HG03175 (cell line): ENCODE data around the gene ZNF100.
"Not testable (repeated sequence)": the region's sequence is repeated elsewhere in the genome, so short reads cannot be mapped to it uniquely, and the experiment has no call there.

Experiments used
- ATAC-seq: cut with Tn5 transposase; IDR thresholded peaks from one replicate; pipeline ENCODE4 v1.9.1; 2021; ENCODE audit warnings: mild to moderate bottlenecking, moderate library complexity; ENCODE audit not compliant: unreplicated experiment

Gene ZNF100

DNA sequence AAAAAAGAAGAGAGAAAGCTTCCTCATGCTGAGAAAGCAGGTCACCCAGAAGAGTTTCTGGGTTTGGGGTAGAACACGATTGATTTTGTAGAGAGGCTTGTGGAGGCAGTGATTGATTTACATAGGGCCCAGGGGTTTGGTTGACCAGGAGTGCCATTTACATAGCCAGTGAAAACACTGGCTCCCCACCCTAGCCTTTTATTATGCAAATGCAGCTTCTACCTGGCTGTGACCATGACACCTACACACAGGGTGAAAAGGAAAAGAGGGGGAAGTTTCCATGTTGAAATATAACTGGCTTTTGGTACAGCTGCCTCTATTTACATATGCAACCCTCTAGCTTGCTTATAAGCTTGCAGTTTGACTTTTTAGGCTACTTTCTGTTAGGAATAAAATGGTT is 62.0 kb downstream of the ZNF100 start:
- no peak for ATAC-seq

DNA sequence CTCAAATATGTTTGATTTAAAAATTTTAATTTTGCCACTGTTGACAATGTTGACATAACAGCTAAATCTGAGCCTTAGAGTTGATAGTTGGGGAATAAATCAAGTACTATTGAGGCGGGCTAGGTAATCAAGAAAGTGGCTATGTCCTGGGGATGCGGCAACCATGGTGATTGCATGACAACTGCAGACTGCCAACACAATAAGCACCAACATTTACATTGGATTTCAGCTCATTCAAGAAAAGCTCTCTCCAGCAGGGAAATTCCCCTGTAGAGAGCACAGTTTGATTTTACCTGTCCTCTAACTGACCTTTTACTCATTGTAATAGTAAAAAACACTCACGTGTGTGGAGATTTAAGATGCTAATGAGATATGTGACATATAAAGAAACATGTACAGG is 63.1 kb downstream of the ZNF100 start:
- no peak for ATAC-seq

DNA sequence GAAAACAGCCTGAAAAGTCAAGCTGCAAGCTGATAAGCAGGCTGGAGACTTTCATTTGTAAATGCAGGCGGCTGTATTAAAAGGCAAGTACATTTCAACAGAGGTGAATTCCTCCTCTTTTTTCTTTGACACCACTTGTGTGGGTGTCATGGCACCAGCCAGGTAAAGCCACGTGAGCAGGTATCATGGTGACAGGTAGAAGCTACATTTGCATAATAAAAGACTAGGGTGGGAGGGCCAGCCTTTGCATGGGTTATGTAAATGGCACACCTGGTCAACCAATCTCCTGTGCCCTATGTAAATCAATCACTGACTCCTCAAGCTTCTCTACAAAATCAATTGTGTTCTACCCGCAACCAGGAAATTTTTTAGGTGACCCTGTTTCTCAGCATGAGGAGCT is 68.2 kb downstream of the ZNF100 start:
- ATAC-seq = no peak

DNA sequence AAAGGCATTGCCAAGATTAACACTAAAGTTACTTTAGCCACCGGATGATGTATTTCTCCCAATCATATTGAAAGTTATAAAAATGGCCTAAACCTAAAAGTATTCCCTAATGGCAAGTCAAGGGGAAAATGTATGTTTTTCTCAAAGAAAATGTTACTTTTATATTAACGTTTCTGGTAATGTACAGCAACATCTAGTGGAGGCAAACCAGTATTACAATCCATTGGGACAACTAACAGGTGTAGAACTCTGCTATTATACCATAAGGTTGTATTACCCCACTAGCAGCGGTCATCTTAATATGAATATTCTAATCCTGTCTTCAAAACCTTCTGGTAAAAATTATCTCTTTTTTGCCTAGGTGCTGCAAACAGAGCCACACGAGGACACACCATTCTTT is 69.2 kb downstream of the ZNF100 start:
- ATAC-seq = no peak

DNA sequence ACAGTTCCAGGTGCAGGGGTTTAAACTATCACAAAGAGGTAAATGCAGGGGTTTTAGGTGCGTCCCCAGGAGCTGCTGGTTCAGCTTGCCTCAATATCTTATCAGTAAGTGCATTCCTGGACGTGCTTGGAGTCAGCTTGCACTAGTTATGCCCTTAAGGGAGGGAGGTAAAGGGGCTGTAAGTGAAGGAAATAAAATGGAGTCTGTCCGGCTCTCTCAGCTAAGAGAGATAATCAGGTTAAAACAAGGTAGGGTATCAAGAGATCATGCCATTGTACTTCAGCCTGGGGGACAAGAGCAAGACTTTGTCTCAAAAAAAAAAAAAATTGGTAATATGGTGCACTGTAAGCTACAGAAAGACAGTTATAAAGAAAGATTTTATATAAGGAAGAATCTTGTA is 69.7 kb downstream of the ZNF100 start:
- no peak for ATAC-seq

DNA sequence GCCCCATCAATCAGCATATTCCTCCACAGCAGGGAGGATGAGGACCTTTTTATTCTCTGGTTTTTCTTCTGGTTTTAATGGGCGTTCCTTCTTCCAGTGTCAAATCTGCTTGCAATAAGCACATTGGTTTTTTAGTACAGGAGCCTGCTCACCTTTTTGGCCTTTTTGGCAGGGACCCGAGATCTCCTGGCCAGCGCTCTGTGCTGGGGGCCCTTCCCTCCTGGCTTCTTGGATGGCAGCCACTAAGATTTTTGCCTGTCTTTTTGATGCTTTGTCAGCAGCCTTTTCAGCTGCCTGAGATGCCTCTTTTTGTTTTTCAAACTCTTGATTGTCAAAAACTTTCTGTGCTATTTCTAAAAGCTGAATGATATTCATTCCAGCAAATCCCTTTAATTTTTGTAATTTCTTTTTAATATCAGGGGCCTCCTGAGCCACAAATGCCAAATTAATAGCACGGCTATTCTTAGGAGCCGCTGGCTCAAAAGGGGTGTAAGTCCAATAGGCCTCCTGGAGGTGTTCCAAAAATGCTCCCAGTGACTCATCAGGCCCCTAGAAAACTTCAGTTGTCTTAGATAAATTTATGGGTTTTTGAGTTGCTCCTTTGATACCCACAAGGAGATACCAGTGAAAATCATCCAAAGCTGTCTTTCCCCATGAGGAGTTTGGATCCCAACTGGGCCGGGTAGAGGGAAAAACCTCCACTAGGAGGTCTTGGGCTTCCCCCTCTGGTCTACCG is 73.0 kb downstream of the ZNF100 start:
- no peak for ATAC-seq

DNA sequence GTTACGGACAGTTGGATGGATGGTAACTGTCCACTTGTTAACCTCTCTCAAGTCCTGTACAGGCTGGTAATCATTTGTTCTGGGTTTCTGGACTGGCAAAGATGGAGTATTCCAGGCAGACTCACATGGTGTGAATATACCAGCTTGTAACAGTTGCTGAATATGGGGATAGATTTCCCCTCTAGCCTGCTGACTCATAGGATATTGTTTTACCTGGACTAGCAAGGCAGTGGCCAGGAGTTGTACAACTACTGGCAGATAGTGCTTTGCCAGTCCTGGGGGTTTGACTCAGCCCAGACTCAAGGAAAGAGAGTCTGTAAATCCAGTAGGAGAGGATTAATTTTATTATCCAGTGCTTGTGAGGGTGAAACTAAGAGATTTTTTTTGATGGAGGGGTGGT is 74.0 kb downstream of the ZNF100 start:
- no peak for ATAC-seq

DNA sequence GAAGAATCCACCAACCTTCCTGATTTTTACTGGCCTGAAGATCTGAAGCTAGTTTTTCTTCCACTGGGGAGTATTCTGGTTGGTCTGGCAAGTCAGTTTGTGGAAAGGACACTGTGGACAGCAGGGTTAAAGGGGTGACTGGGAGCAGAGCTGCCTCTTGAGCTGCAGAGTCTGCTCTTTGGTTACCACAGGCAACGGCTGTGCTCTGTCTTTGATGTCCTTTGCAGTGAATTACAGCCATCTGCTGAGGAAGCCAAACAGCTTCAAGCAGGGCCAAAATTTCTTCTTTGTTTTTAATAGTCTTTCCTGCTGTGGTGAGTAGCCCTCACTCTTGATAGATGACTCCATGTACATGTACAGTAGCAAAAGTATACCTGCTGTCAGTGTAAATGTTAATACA is 75.7 kb downstream of the ZNF100 start:
- no peak for ATAC-seq

DNA sequence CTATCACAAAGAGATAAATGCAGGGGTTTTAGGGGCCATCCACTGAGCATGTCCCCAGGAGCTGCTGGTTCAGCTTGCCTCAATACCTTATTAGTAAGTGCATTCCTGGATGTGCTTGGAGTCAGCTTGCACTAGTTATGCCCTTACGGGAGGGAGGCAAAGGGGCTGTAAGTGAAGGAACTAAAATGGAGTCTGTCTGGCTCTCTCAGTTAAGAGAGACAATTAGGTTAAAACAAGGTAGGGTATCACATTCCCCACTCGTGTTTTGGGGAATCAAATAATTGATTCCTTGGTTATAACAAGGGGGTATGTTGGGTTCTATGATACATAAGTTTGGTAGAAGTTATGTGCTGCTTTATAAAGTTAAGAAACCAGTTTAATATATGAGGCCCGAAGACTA is 78.9 kb downstream of the ZNF100 start:
- ATAC-seq = no peak

DNA sequence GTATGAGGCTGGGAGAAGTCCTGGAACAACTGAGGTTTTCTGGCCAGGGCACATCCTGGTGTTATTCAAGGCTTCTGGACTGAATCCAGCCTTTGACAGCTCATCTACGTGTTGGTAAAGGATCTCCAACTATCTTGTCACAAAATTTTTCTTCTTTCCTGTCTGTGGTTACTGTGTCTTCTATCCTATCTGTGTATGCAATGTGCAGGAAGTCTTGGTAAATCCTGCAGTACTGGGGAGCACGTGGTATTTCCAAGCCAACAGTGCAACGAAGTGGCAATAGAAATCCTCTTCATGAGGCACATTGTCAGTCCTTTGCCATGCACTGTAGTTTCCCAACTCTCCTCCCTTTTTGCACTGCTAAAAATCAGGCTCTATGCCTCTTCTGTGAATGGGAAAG is 86.7 kb downstream of the ZNF100 start:
- no peak for ATAC-seq

DNA sequence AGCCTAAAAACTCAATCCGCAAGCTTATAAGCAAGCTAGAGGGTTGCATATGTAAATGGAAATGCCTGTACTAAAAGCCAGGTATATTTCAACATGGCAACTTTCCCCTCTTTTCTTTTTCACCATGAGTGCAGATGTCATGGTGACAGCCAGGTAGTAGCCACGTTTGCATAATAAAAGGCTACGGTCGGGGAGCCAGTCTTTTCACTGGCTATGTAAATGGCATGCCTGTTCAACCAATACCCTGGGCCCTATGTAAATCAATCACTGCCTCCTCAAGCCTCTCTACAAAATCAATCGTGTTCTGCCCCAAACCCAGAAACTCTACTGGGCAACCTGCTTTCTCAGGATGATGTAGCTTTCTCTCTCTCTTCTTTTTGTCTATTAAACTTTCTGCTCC is 87.4 kb downstream of the ZNF100 start:
- ATAC-seq = no peak

DNA sequence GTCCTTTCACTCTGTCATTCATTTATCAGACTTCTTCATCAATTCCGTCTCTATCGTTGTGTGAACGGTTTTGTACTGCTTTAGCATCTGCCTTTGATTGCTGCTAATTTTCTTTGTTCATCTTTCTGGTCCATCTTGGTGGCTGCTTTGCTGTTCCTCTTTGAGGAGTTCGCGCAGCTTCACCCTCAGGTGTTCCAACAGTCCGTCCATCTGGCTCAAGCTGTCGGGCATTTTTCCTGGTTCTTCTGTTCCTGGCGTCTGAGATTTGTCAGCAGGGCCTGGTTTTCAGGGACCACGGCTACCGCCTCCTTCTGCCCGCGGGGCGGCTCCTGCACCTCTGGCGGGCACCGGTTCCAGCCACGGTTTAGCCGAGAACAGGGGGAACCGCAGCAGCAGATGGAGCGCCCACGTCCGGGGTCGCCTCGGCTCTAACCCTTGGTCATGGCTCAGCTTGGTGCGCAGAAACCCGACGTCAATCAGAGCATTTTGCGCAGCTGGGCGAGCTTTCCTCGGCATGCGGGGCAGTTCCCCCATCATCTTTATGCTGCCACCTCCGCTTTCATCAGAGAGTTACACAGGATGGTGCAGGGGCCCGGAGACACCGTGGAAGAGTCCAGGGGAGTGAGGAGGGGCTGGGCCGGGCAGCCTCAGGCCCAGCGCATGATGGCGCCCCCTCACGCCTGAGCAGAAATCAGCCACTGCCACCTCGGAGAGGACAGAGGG is 89.5 kb downstream of the ZNF100 start:
- no peak for ATAC-seq

DNA sequence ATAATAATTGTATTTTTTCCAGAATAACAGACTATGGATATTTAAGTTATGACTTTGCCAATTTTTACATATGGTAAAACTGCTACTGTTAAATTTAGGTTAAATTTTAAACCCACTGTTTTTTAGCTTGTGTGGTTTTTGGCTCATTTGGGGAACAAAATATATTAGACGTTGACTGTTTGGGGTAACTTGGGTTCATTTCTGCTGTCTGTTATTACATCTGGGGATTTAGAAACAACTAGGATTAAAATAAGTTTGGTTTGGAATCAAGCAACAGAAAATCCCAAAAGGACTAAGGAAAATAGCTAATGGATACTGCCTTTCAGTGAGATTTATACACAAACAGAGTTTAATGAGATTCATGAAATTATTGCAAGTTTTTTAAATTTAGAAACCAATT is 92.9 kb downstream of the ZNF100 start:
- ATAC-seq = no peak

DNA sequence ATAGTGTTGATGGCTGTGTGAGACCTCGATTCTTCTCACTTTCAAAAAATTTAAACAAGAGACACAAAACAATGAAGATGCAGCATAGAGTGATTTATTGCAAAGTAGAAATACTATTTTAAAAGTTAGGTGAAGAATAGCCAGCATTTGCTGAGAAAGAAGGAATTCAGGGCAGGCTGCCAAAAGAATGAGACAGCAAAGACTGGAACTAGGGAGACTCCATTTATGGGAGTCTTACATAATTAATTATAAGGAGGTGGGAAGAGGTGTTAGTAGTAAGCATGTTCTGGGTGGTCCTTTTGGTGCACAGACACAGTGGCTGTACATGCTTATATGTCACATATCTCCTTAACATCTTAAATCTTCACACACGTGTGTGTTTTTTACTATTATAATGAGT is 93.9 kb downstream of the ZNF100 start:
- not testable (repeated sequence) for ATAC-seq
